8988T (cell line): ENCODE data around the gene MYO15A.

Experiments used
- DNase-seq: peaks from one replicate; pipeline ENCODE4 v3.0.0; 2011

Gene MYO15A

DNA sequence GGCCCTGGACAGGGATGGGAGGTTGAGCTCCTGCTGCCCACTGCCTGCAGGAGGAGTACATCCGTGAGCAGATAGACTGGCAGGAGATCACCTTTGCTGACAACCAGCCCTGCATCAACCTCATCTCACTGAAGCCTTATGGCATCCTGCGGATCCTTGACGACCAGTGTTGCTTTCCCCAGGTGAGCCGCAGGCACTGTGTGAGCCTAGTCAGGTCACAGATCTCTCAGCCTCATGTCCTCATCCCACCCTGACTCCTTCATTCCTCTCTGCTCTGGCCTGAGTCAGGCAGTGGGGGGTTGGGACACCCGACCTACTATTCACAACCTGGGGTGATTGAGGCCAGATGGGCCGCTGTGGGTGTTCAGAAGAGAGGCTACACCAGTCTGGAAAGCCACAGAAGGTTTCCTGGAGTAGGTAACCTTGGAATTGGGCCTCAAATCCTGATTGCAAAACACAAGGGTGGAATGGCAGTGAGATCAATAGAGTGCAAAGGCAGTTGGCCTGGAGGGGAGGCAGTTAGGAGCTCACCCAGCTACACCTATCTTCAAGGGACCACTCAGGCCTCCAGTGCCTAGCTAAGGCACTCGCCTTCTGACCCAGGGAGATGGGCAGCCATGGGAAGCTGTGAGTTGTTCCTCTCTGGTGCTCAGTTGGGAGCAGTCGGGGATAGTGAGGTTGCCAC lies 29.7 kb downstream of the MYO15A start:
- DNase-seq = no peak

- no peak for DNase-seq
Observed at GRCh38 chr17:18139092-18139491, 30.5 kb downstream of the MYO15A start.

- DNase-seq = no peak
Observed at GRCh38 chr17:18139498-18139897, 30.9 kb downstream of the MYO15A start.

DNA sequence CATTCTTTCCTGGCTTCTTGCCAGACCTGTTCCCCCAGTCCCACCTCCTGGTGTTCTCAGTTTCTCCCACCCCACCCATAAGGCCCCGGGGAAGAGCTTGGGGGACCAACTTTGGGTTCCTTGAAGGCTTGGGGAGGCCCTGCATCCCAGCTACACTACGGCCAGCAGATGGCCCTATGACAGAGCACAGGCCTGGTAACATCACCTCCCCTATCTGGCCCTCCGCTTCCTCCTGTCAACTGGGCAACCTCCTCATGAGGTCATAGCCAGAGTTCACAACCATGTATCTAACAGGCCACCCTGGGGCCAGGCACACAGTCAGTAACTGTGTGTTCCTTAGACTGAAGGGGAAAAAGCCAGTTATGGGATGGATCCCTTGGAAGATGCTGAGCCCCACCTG lies 31.4 kb downstream of the MYO15A start:
- no peak for DNase-seq

DNA sequence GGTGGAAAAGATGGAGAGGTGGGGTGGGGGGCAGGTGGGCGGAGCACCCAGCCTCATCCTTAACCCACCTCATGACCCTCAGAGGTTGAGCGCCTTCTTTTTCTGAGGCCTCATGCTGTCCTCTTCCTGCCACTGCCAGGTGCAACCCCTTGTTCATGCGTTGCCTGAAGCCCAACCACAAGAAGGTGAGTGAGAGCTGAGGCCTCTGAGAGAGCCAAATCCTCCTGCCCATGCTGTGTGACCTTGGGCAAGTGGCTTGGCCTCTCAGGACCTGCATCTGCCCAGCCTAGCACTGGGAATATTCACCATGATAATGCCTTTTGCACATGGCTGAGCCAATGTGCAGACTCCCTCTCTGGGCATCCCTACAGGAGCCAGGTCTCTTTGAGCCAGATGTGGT lies 32.1 kb downstream of the MYO15A start:
- no peak for DNase-seq

GRCh38 chr17:18141210-18141803 lies 32.8 kb downstream of the MYO15A start:
- DNase-seq = no peak

- no peak for DNase-seq
Observed at GRCh38 chr17:18142417-18142816, 33.9 kb downstream of the MYO15A start.

DNA sequence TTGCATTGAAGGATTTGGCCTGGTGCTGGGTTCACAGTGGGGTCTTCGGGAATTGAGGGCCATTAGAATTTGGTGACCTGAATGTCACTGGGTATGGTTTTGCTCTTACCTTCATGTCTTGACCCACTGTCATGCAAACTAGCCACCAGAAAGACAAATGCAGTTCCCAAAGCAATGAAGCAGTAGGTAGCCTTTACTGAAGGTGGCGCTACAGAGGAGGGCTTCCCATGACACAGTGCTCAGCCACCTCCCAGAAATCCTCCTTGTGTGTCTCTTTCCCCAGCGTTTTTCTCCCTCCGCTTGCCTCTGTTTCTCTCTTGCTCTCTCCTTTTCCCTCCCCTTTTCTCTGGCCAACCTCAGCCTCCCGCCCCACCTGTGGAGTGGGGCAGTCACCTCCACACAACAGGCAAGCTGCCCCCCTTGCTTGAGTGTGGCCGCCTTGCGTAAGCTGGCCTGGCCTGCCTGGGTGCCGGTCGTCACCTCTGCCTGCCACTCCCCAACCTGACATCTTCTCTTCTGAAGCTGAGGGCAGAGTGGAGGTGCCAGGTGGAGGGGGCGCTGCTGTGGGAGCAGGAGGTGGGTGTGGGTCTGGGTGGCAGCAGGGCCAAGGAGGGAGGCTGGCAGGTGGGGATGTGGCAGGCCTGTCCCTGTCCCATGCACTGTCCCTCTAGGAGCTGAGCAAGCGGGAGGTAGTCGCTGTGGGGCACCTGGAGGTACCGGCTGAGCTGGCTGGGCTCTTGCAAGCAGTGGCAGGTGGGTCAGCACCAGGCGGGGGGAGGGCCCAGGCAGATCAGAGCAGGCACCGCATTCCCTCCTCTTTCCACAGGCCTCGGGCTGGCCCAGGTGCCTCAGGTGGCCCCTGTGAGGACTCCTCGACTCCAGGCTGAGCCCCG lies 34.7 kb downstream of the MYO15A start:
- no peak for DNase-seq

DNA sequence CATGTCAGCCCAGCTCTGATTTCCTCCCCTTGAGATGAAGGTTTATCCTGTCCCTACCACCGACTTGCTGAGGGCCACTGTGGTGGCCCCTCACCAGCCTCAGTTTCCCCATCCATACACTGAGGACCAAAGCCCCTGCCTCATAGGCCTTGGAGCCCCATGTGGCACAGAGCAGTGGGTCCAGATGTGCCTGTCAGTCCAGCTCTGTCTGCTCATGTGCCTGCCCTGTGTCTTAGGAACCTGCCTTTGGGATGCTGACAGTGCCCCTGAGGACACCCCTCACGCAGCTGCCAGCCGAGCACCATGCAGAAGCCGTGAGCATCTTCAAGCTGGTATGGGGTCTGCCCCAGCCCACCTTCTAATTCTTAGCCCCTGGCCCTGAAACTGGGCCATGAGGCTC lies 35.7 kb downstream of the MYO15A start:
- no peak for DNase-seq

GRCh38 chr17:18144855-18145254 lies 36.3 kb downstream of the MYO15A start:
- no peak for DNase-seq

DNA sequence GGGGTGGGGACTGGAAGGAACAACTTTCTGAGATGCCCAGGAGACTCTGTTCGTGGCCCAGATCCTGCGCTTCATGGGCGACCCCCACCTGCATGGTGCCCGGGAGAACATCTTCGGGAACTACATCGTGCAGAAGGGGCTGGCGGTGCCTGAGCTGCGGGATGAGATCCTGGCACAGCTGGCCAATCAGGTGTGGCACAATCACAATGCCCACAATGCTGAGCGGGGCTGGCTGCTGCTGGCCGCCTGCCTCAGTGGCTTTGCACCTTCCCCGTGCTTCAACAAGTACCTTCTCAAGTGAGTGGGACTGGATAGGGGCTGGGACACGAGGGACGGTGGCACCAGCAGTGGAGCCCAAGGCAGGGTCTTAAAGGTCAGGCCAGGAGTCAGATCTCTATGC lies 37.3 kb downstream of the MYO15A start:
- DNase-seq = no peak

- no peak for DNase-seq
Observed at GRCh38 chr17:18146259-18146658, 37.7 kb downstream of the MYO15A start.

- DNase-seq = no peak
Observed at GRCh38 chr17:18146980-18147379, 38.4 kb downstream of the MYO15A start.

DNA sequence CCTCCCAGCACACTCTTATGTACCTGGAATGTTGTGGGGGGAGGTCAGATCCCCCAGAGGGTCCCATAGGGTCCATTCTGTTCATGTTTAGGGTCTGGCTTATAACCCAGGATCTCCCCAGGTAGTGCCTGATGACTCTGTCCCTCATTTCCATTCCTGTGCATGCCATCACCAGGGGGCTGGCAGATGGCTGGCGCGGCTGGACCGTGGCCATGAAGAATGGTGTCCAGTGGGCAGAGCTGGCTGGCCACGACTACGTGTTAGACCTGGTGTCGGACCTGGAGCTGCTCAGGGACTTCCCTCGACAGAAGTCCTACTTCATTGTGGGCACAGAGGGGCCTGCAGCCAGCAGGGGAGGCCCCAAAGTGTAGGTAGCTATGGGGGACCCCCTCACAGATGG lies 40.0 kb downstream of the MYO15A start:
- DNase-seq = no peak

DNA sequence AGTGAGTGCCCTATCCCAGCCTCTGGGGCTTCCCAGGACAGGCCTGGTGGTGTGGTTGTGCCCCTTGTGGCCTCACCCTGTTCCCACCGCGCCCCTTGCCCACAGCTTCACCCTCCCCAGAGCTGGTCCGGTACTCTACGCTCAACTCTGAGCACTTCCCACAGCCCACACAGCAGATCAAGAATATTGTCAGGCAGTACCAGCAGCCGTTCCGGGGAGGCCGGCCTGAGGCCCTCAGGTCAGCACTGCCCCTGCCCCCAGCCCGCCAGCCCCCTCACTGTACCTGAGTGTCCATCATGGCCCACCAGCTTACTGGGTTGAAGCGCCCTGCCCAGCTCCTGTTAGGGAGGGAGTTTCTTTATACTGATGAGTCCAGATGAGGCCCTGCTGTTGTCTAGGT lies 42.7 kb downstream of the MYO15A start:
- no peak for DNase-seq

DNA sequence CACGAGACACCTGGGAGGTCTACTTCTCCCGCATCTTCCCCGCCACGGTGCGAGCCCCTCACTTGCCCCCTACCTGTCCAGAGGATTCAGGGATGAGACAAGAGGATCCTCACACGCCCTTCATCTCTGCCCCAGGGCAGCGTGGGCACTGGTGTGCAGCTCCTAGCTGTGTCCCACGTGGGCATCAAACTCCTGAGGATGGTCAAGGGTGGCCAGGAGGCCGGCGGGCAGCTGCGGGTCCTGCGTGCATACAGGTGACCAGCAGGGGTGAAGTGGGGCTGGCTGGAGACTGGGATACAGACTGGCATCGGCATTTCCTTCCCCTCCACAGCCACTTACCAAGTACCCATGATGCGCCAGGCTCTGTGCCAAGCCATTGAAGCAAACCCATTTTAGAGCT lies 46.6 kb downstream of the MYO15A start:
- no peak for DNase-seq

- DNase-seq = no peak
Observed at GRCh38 chr17:18156171-18156975, 47.8 kb downstream of the MYO15A start.

- DNase-seq = no peak
Observed at GRCh38 chr17:18156976-18157280, 48.4 kb downstream of the MYO15A start.

DNA sequence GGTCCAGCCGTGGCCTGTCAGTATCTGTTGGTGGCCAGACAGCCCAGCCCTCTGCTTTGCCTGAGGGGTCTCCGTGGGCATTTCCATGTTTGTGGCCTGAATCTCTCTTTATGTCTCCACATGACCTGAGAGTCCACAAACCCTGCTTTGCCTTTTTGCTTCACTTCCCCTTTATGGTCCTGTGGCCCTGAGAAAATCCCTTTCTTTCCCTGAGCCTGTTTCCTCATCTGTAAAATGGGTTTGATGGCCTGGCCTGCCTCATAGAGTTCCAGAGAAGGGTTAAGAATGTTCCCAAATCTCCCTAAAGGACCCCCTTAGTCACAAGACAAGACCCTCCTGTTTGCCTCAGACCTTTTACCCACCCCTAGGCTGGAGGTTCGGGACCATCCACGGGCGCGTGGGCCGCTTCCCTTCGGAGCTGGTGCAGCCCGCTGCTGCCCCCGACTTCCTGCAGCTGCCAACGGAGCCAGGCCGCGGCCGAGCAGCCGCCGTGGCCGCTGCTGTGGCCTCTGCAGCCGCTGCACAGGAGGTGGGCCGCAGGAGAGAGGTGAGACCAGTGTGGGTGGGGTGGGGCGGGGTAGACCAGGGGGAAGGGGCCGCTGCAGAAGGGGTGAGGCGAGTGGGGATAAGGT lies 48.9 kb downstream of the MYO15A start:
- no peak for DNase-seq

- no peak for DNase-seq
Observed at GRCh38 chr17:18158022-18158600, 49.6 kb downstream of the MYO15A start.

DNA sequence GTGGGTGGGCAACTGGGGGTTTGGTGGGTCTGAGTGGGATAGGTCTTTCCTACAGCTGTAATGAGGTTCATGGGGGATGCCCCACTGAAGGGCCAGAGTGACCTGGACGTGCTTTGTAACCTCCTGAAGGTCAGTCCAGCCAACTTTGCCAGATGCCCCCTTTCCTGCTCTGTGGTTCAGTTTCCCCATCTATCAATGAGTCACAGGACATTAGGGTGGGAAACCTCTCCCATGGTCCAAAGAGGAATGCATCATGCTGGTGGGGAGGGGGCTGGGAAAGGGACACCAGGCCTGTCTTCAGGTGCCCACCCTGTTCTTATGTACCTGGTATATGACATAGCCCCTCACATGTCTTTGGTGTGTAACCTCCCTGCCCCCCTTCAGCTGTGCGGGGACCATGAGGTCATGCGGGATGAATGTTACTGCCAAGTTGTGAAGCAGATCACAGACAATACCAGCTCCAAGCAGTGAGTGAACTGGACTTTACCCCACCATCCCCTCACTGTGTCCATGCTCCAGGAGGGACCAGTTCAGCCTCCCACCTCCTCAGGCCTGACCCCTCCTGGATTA lies 51.1 kb downstream of the MYO15A start:
- no peak for DNase-seq
